K562 (cell line): ENCODE data around the gene MSRB2. TPM values are rescaled to one million over a fixed set of nuclear protein-coding genes. Genes with fewer than 3 reads are reported as not detected.
A peak's percentile ranks its signal among the peaks of the same experiment; 100 is the strongest.

Experiments
- BDP1 ChIP-seq: IDR thresholded peaks from 3 replicates; pipeline ENCODE4 v1.6.1; 2011; ENCODE audit not compliant: insufficient read length, insufficient read depth
- CBX1 ChIP-seq: sonication (generic); IDR thresholded peaks from 2 replicates; pipeline ENCODE4 v1.6.1; 2016; ENCODE audit warnings: antibody characterized with exemption, low read depth, mild to moderate bottlenecking
- CHAMP1 ChIP-seq: fragments of 450-650 bp; IDR thresholded peaks from 2 replicates; pipeline ENCODE4 v1.6.1; 2016; ENCODE audit warnings: mild to moderate bottlenecking
- DACH1 ChIP-seq: fragments of 450-650 bp; IDR thresholded peaks from 2 replicates; pipeline ENCODE4 v1.6.1; 2018; ENCODE audit not compliant: partially characterized antibody
- DMBX1 ChIP-seq: fragments of 250-450 bp; sonication (Bioruptor Pico); IDR thresholded peaks from 2 replicates; pipeline ENCODE4 v1.8.0; 2022; ENCODE audit warnings: inconsistent platforms, mild to moderate bottlenecking, moderate library complexity, borderline replicate concordance
- ETV1 ChIP-seq: fragments of 450-650 bp; conservative IDR thresholded peaks from 2 replicates; pipeline ENCODE4 v1.6.1; 2016; ENCODE audit warnings: missing genetic modification characterization, control low read depth, low read depth, missing compliant biosample characterization
- GABPA ChIP-seq: fragments of 200-800 bp; sonication (Bioruptor generic); conservative IDR thresholded peaks from 2 replicates; pipeline ENCODE4 v1.6.1; 2016; ENCODE audit warnings: low read depth, missing genetic modification characterization, missing compliant biosample characterization
- KLF10 ChIP-seq: fragments of 250-450 bp; sonication (Bioruptor Pico); IDR thresholded peaks from 2 replicates; pipeline ENCODE4 v1.6.1; 2021; ENCODE audit warnings: matching md5 sums
- MGA ChIP-seq: fragments of 450-650 bp; IDR thresholded peaks from 2 replicates; pipeline ENCODE4 v1.6.1; 2016; ENCODE audit warnings: mild to moderate bottlenecking, moderate library complexity
- POLR2G ChIP-seq: fragments of 200-400 bp; formaldehyde crosslinking; IDR thresholded peaks from 2 replicates; pipeline ENCODE4 v1.6.1; 2017; ENCODE audit warnings: low read depth, mild to moderate bottlenecking, antibody characterized with exemption, low read length, moderate library complexity
- RBM25 ChIP-seq: fragments of 200-400 bp; formaldehyde crosslinking; IDR thresholded peaks from 2 replicates; pipeline ENCODE4 v1.6.1; 2018; ENCODE audit warnings: low read length, low read depth, moderate library complexity; ENCODE audit not compliant: severe bottlenecking
- SFPQ ChIP-seq: fragments of 200-400 bp; formaldehyde crosslinking; IDR thresholded peaks from 2 replicates; pipeline ENCODE4 v1.6.1; 2017; ENCODE audit warnings: mild to moderate bottlenecking, low read depth, low read length, moderate library complexity
- TCF3 ChIP-seq: sonication (generic); formaldehyde crosslinking; IDR thresholded peaks from 2 replicates; pipeline ENCODE4 v1.4.0; 2020; ENCODE audit warnings: mild to moderate bottlenecking, missing genetic modification reagents
- polyA plus RNA-seq, 8 experiments: library from polyadenylated mRNA; depleted of rRNA in 4 of 8; stranded (reverse) in 5 of 8; unstranded in 3 of 8; fragments of >200 nt; fragmentation: Nextera tagmentation in 2 of 8; fragmentation: Illumina TruSeq in 1 of 8; extraction: Ambion mirVana in 2 of 8; extraction: Trizol in 1 of 8; gene quantifications; 2 replicates each; pipeline versions ENCODE4 v1.2.1 to v1.2.3, GENCODE V29; 2011 to 2014; ENCODE audit warnings: inconsistent platforms in 1 of 8, missing spikeins in 1 of 8
- total RNA-seq, 7 experiments: library from RNA; depleted of rRNA in 6 of 7; stranded (reverse); fragments of >200 nt in 6 of 7; fragmentation: Illumina TruSeq in 2 of 7; extraction: Trizol in 2 of 7; gene quantifications; 2 replicates each; pipeline versions ENCODE4 v1.2.1 to v1.2.3, GENCODE V29; 2011 to 2021; ENCODE audit warnings: low replicate concordance in 1 of 7

The MSRB2 gene
- total and polyA plus RNA-seq, 9 of the 15 experiments (the other 6 are each of a cell fraction or from before 2014, with no cell fraction given): 1.5 to 22.3 (median 5.9) TPM

- TF ChIP-seq ETV1 (tag) (peak; percentile 52), RBM25 (no peak), DMBX1 (CRISPR knock-in tag) (no peak), MGA (peak; percentile 71), CHAMP1 (no peak), KLF10 (no peak), DACH1 (no peak), CBX1 (no peak), GABPA (peak; percentile 63), BDP1 (no peak), SFPQ (no peak), TCF3 (CRISPR knock-in tag) (peak; percentile 53), POLR2G (no peak)
Observed at GRCh38 chr10:23051855-23052331, 43.5 kb upstream of the MSRB2 start (continued).
